Mesothelial cell of epicardium (in vitro differentiated cells): ENCODE measurements around the gene EPHA10. TPM values are rescaled to one million over a fixed set of nuclear protein-coding genes. Genes with fewer than 3 reads are reported as not detected.

ENCODE experiments used
- DNase-seq, 2 experiments: peaks; one replicate each; pipeline ENCODE4 v3.0.0; 2021; ENCODE audit warnings: low spot score in 2 of 2; ENCODE audit not compliant: unreplicated experiment in 2 of 2
- H3K27ac Mint-ChIP-seq: 2 replicates; pipeline ENCODE4 v1.8.0; 2021; ENCODE audit warnings: mixed read lengths
- H3K27me3 Mint-ChIP-seq: 2 replicates; pipeline ENCODE4 v1.8.0; 2021; ENCODE audit warnings: low read depth, mixed read lengths
- H3K36me3 Mint-ChIP-seq: 2 replicates; pipeline ENCODE4 v1.8.0; 2021; ENCODE audit warnings: mixed read lengths
- H3K4me1 Mint-ChIP-seq: 2 replicates; pipeline ENCODE4 v1.8.0; 2021; ENCODE audit warnings: mixed read lengths
- H3K4me3 Mint-ChIP-seq: 2 replicates; pipeline ENCODE4 v1.8.0; 2021; ENCODE audit warnings: mild to moderate bottlenecking, moderate library complexity, mixed read lengths
- H3K9me3 Mint-ChIP-seq: 2 replicates; pipeline ENCODE4 v1.8.0; 2021; ENCODE audit warnings: mixed read lengths
- CTCF ChIP-seq: fragments of 200-600 bp; sonication (generic); IDR thresholded peaks from one replicate; pipeline ENCODE4 v1.5.0; 2021; ENCODE audit warnings: antibody characterized with exemption; ENCODE audit not compliant: unreplicated experiment
- total RNA-seq: library from RNA; stranded (reverse); gene quantifications from 3 replicates; pipeline ENCODE4 v1.2.1, GENCODE V29; 2021

The EPHA10 gene
- total RNA-seq, 1 donor from 2014 or later: 0.18 TPM

GRCh38 chr1:37734629-37735591, 30.0 kb downstream of the EPHA10 start:
- no peak overlapping the region for H3K4me3 Mint-ChIP-seq
- H3K9me3 Mint-ChIP-seq: peaks cover 7% of the 10 kb centered on the region
- no peak overlapping the region for H3K27ac Mint-ChIP-seq
- no peaks in the 10 kb centered on the region for H3K4me1 Mint-ChIP-seq
- H3K36me3 Mint-ChIP-seq: no peaks in the 10 kb centered on the region
- no peak for DNase-seq
- peaks cover 71% of the 10 kb centered on the region for H3K27me3 Mint-ChIP-seq
- TF ChIP-seq CTCF: no peak

- Mint-ChIP-seq H3K4me3 (no peak overlapping the region), H3K9me3 (peaks cover 3% of the 10 kb centered on the region), H3K4me1 (no peaks in the 10 kb centered on the region), H3K36me3 (no peaks in the 10 kb centered on the region), H3K27me3 (peaks cover 85% of the 10 kb centered on the region), H3K27ac (no peak overlapping the region)
- no peak for DNase-seq
- TF ChIP-seq CTCF: no peak
Observed at GRCh38 chr1:37732111-37732780, 32.7 kb downstream of the EPHA10 start.

- Mint-ChIP-seq H3K4me1 (no peaks in the 10 kb centered on the region), H3K27ac (no peak overlapping the region), H3K9me3 (no peaks in the 10 kb centered on the region), H3K4me3 (no peak overlapping the region), H3K27me3 (peaks cover 82% of the 10 kb centered on the region), H3K36me3 (no peaks in the 10 kb centered on the region)
- no peak for DNase-seq
- no peak for TF ChIP-seq CTCF
Observed at GRCh38 chr1:37731312-37732019, 33.5 kb downstream of the EPHA10 start.

- Mint-ChIP-seq H3K4me3 (no peak overlapping the region), H3K27ac (no peak overlapping the region), H3K9me3 (no peaks in the 10 kb centered on the region), H3K4me1 (no peaks in the 10 kb centered on the region), H3K36me3 (no peaks in the 10 kb centered on the region), H3K27me3 (peaks cover 85% of the 10 kb centered on the region)
- no peak for TF ChIP-seq CTCF
- DNase-seq: no peak
Observed at GRCh38 chr1:37730376-37730775, 34.5 kb downstream of the EPHA10 start.

- no peak for TF ChIP-seq CTCF
- H3K9me3 Mint-ChIP-seq: no peaks in the 10 kb centered on the region
- H3K4me3 Mint-ChIP-seq: no peak overlapping the region
- no peak for DNase-seq
- H3K4me1 Mint-ChIP-seq: no peaks in the 10 kb centered on the region
- no peak overlapping the region for H3K27ac Mint-ChIP-seq
- H3K36me3 Mint-ChIP-seq: no peaks in the 10 kb centered on the region
- peaks cover 74% of the 10 kb centered on the region for H3K27me3 Mint-ChIP-seq
Observed at GRCh38 chr1:37728416-37728815, 36.5 kb downstream of the EPHA10 start.
